Epidermal melanocyte (primary cell): ENCODE measurements around the gene SBNO2.

ENCODE experiments used
- DNase-seq: peaks from one replicate; pipeline ENCODE4 v3.0.0; 2011; ENCODE audit warnings: low spot score; ENCODE audit not compliant: insufficient read length

The SBNO2 gene

GRCh38 chr19:1156305-1156801 is 17.7 kb downstream of the SBNO2 start:
- no peak for DNase-seq

GRCh38 chr19:1155352-1156304 is 18.4 kb downstream of the SBNO2 start:
- no peak for DNase-seq

DNA sequence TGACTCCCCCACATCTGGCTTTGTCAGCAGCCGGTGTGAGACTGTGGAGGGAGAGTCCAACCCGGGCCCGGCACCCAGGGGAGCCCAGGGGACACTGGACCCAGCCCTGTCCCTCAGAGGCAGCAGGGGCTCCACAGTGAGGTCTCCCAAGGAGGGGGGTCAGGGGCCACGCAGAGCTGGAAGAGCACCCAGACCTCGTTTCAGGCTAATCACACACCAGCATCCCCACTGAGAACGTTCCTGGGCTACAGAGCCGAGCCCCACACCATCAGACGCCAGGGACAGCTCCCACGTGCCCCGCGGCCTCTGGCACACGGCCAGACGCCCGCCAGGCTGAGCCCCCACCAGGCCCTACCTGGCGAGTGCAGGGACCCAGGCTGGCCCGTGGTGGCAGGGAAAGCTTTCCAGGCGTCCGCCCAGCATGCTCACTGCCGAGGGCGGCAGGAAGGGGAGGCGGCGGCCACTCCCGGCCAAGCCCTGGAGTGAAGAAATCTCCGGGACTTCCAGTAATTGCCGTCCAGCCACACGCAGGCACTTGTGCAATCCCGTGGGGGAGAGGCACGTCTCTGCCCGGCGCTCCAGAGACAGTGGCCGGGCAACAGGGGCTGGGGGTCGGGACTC is 19.2 kb downstream of the SBNO2 start:
- peak; percentile 98 for DNase-seq

GRCh38 chr19:1153891-1154730 is 20.0 kb downstream of the SBNO2 start:
- DNase-seq: no peak

- DNase-seq: peak; percentile 72
Measured at GRCh38 chr19:1151917-1152587, 22.0 kb downstream of the SBNO2 start.

GRCh38 chr19:1151037-1151724 is 22.9 kb downstream of the SBNO2 start:
- DNase-seq: no peak

DNA sequence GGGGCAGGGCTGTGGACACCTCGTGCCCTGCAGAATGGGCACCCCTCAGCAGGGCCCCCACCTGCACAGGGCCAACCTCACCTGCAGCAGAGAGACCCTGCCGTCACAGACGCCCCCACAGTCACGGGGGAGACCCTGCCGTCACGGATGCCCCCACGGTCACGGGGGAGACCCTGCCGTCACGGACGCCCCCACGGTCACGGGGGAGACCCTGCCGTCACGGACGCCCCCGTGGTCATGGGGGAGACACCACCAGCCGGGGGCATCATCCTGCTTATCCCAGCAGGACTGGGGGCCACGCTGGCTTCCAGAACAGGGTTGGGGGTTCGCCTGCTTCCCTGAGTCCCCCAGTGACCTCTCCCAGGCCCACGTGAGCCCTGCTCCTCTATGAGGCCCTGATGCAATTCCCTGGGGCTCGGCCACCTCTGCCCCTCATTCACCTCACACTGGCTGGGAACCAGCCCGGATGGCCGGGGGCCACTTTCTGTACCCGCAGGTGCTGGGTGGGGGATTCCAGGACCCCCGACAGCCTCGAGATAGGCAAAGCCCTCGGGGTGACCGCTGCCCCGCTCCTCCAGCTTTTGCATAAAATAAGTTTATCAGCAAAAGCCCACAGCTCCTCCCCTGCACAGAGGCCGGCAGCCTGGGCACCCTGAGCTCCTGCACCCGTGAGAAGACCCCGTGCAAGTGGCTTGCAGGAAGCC is 23.6 kb downstream of the SBNO2 start:
- DNase-seq: no peak

- DNase-seq: no peak
Measured at GRCh38 chr19:1149259-1150045, 24.6 kb downstream of the SBNO2 start.

- no peak for DNase-seq
Measured at GRCh38 chr19:1147934-1148549, 26.0 kb downstream of the SBNO2 start.

- DNase-seq: no peak
Measured at GRCh38 chr19:1146858-1147780, 26.9 kb downstream of the SBNO2 start.

DNA sequence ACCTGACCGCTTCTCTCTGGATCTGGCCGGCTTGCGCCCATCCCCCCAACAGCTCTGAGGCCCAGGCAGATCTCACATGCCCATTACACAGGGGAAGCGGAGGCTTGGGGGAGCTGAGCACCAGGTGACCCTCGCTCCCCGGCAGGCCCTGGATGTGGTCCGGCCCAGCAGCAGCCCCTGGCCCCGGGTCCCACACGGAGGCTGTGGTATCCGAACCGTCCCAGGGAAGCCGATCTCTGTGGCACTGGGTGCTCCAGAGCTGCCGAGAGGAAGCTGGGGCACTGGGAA is 27.7 kb downstream of the SBNO2 start:
- DNase-seq: no peak

DNA sequence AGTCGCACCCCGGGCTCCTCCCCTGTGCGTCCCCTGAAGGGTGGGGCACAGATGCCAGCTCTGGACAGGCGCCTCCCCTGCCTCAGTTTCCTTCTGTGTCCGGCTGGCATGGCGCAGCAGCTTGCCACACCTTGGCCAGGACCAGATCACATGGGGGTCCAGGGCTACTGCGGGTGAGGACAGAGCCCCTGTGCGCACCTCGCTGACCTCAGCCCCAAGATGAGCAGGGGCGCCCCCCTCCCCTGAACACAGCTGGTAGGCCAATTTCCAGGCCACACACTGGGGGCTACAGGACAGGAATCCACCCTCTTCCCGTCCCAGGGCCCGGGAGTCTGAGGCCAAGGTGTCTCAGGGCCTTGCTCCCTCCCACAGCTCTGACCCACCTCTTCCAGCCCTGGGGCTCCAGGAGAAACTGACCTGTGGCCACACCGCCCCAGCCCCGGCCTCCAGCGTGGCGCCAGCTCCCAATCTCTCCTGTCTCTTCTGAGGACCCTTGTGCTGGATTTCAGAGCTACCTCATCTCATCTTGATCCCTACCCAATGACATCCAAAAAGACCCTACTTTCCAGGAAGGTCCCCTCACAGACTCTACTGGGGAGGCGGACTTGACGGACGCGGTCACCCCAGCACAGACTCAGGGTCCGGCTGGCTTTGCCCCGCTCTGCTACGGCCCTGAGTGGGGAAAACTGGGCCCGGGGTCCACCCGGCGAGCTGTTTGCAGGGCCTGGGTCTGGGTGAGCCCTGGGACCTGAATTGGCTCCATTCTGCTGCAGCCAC is 28.2 kb downstream of the SBNO2 start:
- no peak for DNase-seq

- no peak for DNase-seq
Measured at GRCh38 chr19:1144741-1145140, 29.3 kb downstream of the SBNO2 start.

- DNase-seq: no peak
Measured at GRCh38 chr19:1143828-1144399, 30.2 kb downstream of the SBNO2 start.

- no peak for DNase-seq
Measured at GRCh38 chr19:1141944-1142343, 32.1 kb downstream of the SBNO2 start.

DNA sequence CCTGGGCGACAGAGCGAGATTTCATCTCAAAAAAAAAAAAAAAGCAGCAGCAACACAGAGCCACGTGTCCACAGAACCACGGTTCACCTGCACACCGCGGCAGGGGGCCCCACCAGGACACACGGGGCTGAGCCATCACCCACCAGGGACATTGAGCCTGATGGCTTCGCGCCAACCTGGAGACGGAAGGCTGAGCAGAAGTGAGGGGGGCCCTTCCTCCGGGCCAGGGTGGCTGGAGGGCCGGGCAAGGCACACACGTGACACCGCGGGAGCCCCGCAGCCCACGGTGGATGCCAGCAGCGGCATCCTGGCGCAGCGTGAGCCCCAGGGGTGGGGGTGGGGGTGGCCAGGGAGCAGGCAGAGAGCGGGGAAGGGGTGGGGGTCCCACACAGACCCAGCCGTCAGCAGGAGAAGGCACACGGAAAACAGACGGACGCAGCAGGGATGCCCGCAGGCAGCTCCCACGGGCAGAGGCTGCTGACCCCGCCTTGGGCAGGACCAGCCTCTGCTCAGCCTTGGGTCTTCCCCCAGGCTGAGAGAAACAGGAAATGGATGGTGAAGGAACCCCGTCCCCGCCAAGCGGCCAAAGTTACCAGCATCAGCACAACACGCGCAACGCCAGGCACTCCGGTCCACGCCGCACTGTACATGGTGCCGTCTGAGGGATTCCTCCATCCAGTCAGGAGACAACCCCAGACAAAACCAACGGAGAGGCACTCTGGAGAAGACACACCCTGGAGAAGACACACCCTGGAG is 33.6 kb downstream of the SBNO2 start:
- no peak for DNase-seq
